Lower leg skin (tissue), 4 donors: Measurements from ENCODE around the gene CHML. TPM values are rescaled to one million over a fixed set of nuclear protein-coding genes. Genes with fewer than 3 reads are reported as not detected.
A peak's percentile ranks its signal among the peaks of the same experiment; 100 is the strongest.
"Not testable (repeated sequence)": the region's sequence is repeated elsewhere in the genome, so short reads cannot be mapped to it uniquely, and the experiment has no call there.

Experiments
- DNase-seq, 2 donors: peaks; one replicate each; pipeline ENCODE4 v3.0.0-alpha.2; 2019; ENCODE audit warnings: low spot score in 2 of 2
- H3K4me3 ChIP-seq: fragments of 200-600 bp; sonication (generic); 2 replicates; pipeline ENCODE4 v1.5.1; 2017; ENCODE audit warnings: mild to moderate bottlenecking, low read depth; ENCODE audit not compliant: poor library complexity, severe bottlenecking
- CTCF ChIP-seq, 3 donors: fragments of 450-650 bp; IDR thresholded peaks; one replicate each; pipeline ENCODE4 v1.5.1; 2016; ENCODE audit warnings: antibody characterized with exemption in 3 of 3, mild to moderate bottlenecking in 3 of 3, moderate library complexity in 2 of 3
- POLR2A ChIP-seq, 2 donors: fragments of 450-650 bp; IDR thresholded peaks; one replicate each; pipeline ENCODE4 v1.6.1; 2016 to 2017; ENCODE audit warnings: antibody characterized with exemption in 2 of 2, mild to moderate bottlenecking in 1 of 2, moderate library complexity in 1 of 2
- WGBS, 2 donors: methylation state at CpG; one replicate each; pipeline ENCODE4 v1.1.5; 2018; 5-methylcytosine and 5-hydroxymethylcytosine counted together
- intact Hi-C: fragments of 100-400 bp; cut with DNase I; formaldehyde crosslinking; loops from one replicate; pipeline ENCODE4 v1.15.0; 2023; ENCODE audit warnings: low total_unique reads
- total RNA-seq, 4 donors: library from RNA; depleted of rRNA; stranded (reverse); fragments of >200 nt; gene quantifications; one replicate each; pipeline ENCODE4 v1.1.0, GENCODE V29; 2016

CHML gene
- 10 to 100 TPM in 1 of 4 donors, 1 to 10 TPM in 3; 7.5 to 10.6 (median 7.9) TPM for total RNA-seq

- no peak for TF ChIP-seq CTCF (IDR thresholded peaks at IDR 0.05)
- TF ChIP-seq POLR2A (IDR thresholded peaks at IDR 0.05): no peak
- WGBS, 2 donors: 7 to 37% methylated on average over 7 to 29 of the region's 81 CpGs
- peak within 1 kb of the TSS; percentile 82 for H3K4me3 ChIP-seq
- DNase-seq: peak; percentile 89 to 98
- intact Hi-C loops: no loop called here
Measured at GRCh38 chr1:241640149-241640866, at the start of gene CHML, which contains the start of gene OPN3. TSS of gene CHML (minus strand) at chr1:241640369. CDS start at chr1:241635766, 4,603 bp downstream. TSS of gene OPN3 (minus strand) at chr1:241640369. CDS start at chr1:241640254, 115 bp downstream.

- no peak overlapping the region for H3K4me3 ChIP-seq
- 30 to 31% methylated on average over 2 of the region's 2 CpGs for WGBS, 2 donors
- no peak for TF ChIP-seq POLR2A (IDR thresholded peaks at IDR 0.05)
- TF ChIP-seq CTCF (IDR thresholded peaks at IDR 0.05): no peak
- peak in 1 of 2 donors; percentile 21 for DNase-seq
- intact Hi-C loops: no loop called here
Measured at GRCh38 chr1:241688940-241689368, 48.8 kb upstream of the CHML start.

GRCh38 chr1:241684108-241684507 lies 43.9 kb upstream of the CHML start:
- TF ChIP-seq CTCF (IDR thresholded peaks at IDR 0.05) (no peak), POLR2A (IDR thresholded peaks at IDR 0.05) (no peak)
- 93 to 98% methylated on average over 1 of the region's 1 CpG for WGBS, 2 donors
- intact Hi-C loops: no loop called here
- DNase-seq: no peak
- no peak overlapping the region for H3K4me3 ChIP-seq

- 93 to 94% methylated on average over 2 of the region's 2 CpGs for WGBS, 2 donors
- no peak overlapping the region for H3K4me3 ChIP-seq
- no peak for DNase-seq
- TF ChIP-seq CTCF (IDR thresholded peaks at IDR 0.05) (no peak), POLR2A (IDR thresholded peaks at IDR 0.05) (no peak)
- intact Hi-C loops: no loop called here
Measured at GRCh38 chr1:241682921-241683320, 42.8 kb upstream of the CHML start.

GRCh38 chr1:241681861-241682448 lies 41.8 kb upstream of the CHML start:
- H3K4me3 ChIP-seq, DNase-seq, intact Hi-C loops: not testable (repeated sequence)
- 65 to 88% methylated on average over 4 of the region's 4 CpGs for WGBS, 2 donors

- DNase-seq: no peak
- TF ChIP-seq CTCF (IDR thresholded peaks at IDR 0.05): no peak
- TF ChIP-seq POLR2A (IDR thresholded peaks at IDR 0.05): no peak
- H3K4me3 ChIP-seq: no peak overlapping the region
- WGBS, 2 donors: 64 to 69% methylated on average over 3 of the region's 3 CpGs
- intact Hi-C loops: no loop called here
Measured at GRCh38 chr1:241679961-241680360, 39.8 kb upstream of the CHML start.
